Activated CD4-positive, alpha-beta T cell treated with anti-CD3 and anti-CD28 coated beads, Interleukin-2, amount 50 U/mL, for 1 hour (primary cell): ENCODE measurements around the gene SSTR5.

ENCODE experiments used
- DNase-seq: peaks from one replicate; pipeline ENCODE4 v3.0.0-alpha.2; 2020

Gene SSTR5

GRCh38 chr16:1056196-1056595 lies 16.4 kb upstream of the SSTR5 start:
- no peak for DNase-seq

- peak; percentile 67 for DNase-seq
Observed at GRCh38 chr16:1057252-1057932, 15.2 kb upstream of the SSTR5 start.

GRCh38 chr16:1058216-1058615 lies 14.3 kb upstream of the SSTR5 start:
- no peak for DNase-seq

GRCh38 chr16:1059310-1059709 lies 13.2 kb upstream of the SSTR5 start:
- DNase-seq = no peak

GRCh38 chr16:1060416-1061340 lies 11.9 kb upstream of the SSTR5 start:
- DNase-seq = no peak

GRCh38 chr16:1061769-1062505 lies 10.6 kb upstream of the SSTR5 start:
- no peak for DNase-seq

GRCh38 chr16:1062895-1063294 lies 9.7 kb upstream of the SSTR5 start:
- no peak for DNase-seq

GRCh38 chr16:1063728-1064127 lies 8.8 kb upstream of the SSTR5 start:
- DNase-seq = no peak

GRCh38 chr16:1065469-1066128 lies 6.9 kb upstream of the SSTR5 start:
- no peak for DNase-seq

GRCh38 chr16:1066584-1067172 lies 5.9 kb upstream of the SSTR5 start:
- no peak for DNase-seq

GRCh38 chr16:1067629-1068028 lies 4.9 kb upstream of the SSTR5 start:
- DNase-seq = no peak

- no peak for DNase-seq
Observed at GRCh38 chr16:1068451-1068850, 4.1 kb upstream of the SSTR5 start.

- no peak for DNase-seq
Observed at GRCh38 chr16:1069154-1069553, 3.4 kb upstream of the SSTR5 start.

GRCh38 chr16:1070084-1070863 lies 2.3 kb upstream of the SSTR5 start:
- no peak for DNase-seq

- no peak for DNase-seq
Observed at GRCh38 chr16:1070864-1071408, 1.6 kb upstream of the SSTR5 start.

- no peak for DNase-seq
Observed at GRCh38 chr16:1071561-1072225, 854 bp upstream of the SSTR5 start.

- no peak for DNase-seq
Observed at GRCh38 chr16:1073262-1073558, 663 bp downstream of the SSTR5 start.

- no peak for DNase-seq
Observed at GRCh38 chr16:1073566-1074378, 1.2 kb downstream of the SSTR5 start.

- no peak for DNase-seq
Observed at GRCh38 chr16:1074379-1074649, 1.8 kb downstream of the SSTR5 start.

GRCh38 chr16:1075546-1075945 lies 3.0 kb downstream of the SSTR5 start:
- no peak for DNase-seq
